ENCODE data around the gene TRIM4. TPM values are rescaled to one million over a fixed set of nuclear protein-coding genes. Genes with fewer than 3 reads are reported as not detected.

Gene TRIM4
- total and polyA plus RNA-seq, 4 donors = 16.4 to 33.4 (median 22.5) TPM

- no peaks in the 10 kb centered on the region for H3K9me3 ChIP-seq (ENCODE audit: control insufficient read depth, low read length)
- DNase-seq (no peak), ATAC-seq (ENCODE audit: low FRiP score) (no peak)
- intact Hi-C loops (cut with DNase I) = no loop called here
- H3K27ac ChIP-seq (ENCODE audit: low read depth in 1 of 2, low read length in 2 of 2) = no peak overlapping the region
- no peak overlapping the region for H3K4me3 ChIP-seq (ENCODE audit: low read length in 2 of 2)
- no peaks in the 10 kb centered on the region for H3K36me3 ChIP-seq (ENCODE audit: control insufficient read depth in 1 of 2, insufficient read depth in 2 of 2, low read length in 1 of 2)
- 73% methylated on average over 1 of the region's 1 CpG for WGBS, 2 donors
- H3K4me1 ChIP-seq (ENCODE audit: control insufficient read depth in 1 of 2, insufficient read depth in 2 of 2, low read length in 2 of 2) = no peaks in the 10 kb centered on the region
- H3K27me3 ChIP-seq (ENCODE audit: control insufficient read depth in 1 of 2, insufficient read depth in 2 of 2, low read length in 1 of 2) = no peaks in the 10 kb centered on the region
Measured at GRCh38 chr7:99844328-99844727, 75.0 kb downstream of the TRIM4 start.

DNA sequence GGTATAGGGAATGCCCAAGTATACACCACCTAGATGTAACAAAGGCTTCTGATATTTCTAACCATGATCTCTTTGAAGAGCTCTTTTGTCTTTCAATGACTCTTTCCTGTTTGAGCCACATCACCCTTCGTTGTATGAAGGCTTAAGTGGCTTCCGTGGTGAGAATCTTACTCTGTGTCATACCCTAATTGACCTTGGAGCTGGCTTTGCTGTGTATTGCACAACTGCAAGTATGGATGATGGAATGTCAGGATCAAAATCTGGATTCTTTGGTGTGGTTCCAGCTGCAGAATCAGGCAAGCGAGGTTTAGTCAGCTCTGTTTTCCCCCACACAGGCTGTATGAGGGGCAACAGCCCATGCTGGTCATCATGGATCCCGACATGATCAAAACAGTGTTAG is 75.5 kb downstream of the TRIM4 start:
- no peaks in the 10 kb centered on the region for H3K9me3 ChIP-seq (ENCODE audit: control insufficient read depth, low read length)
- H3K27ac ChIP-seq (ENCODE audit: low read depth in 1 of 2, low read length in 2 of 2) = no peak overlapping the region
- intact Hi-C loops (cut with DNase I) = no loop called here
- no peak overlapping the region for H3K4me3 ChIP-seq (ENCODE audit: low read length in 2 of 2)
- no peaks in the 10 kb centered on the region for H3K4me1 ChIP-seq (ENCODE audit: control insufficient read depth in 1 of 2, insufficient read depth in 2 of 2, low read length in 2 of 2)
- DNase-seq (no peak), ATAC-seq (ENCODE audit: low FRiP score) (no peak)
- H3K36me3 ChIP-seq (ENCODE audit: control insufficient read depth in 1 of 2, insufficient read depth in 2 of 2, low read length in 1 of 2) = no peaks in the 10 kb centered on the region
- WGBS, 2 donors = 77 to 80% methylated on average over 4 of the region's 4 CpGs
- H3K27me3 ChIP-seq (ENCODE audit: control insufficient read depth in 1 of 2, insufficient read depth in 2 of 2, low read length in 1 of 2) = no peaks in the 10 kb centered on the region

DNA sequence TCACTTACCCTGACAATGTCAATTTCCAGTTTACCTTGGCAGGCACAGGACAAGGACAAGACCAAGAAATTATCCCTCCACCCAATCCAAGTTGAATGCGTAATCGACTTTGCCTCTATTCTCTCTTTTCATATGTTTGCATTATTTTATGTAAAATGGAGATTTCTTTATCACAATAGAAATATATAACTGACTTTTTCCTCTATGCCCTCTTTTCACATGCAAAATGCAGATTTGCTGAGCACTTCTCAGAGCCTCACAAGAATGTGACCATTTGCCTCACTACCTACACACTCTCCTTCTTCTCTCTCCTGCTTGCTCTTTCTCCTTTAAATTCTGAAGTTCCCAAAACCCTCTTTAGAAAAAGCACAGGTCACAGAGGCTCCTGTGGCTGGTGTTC is 76.4 kb downstream of the TRIM4 start:
- H3K4me3 ChIP-seq (ENCODE audit: low read length in 2 of 2) = no peak overlapping the region
- intact Hi-C loops (cut with DNase I) = no loop called here
- ATAC-seq (ENCODE audit: low FRiP score) (no peak), DNase-seq (no peak)
- no peaks in the 10 kb centered on the region for H3K36me3 ChIP-seq (ENCODE audit: control insufficient read depth in 1 of 2, insufficient read depth in 2 of 2, low read length in 1 of 2)
- H3K27ac ChIP-seq (ENCODE audit: low read depth in 1 of 2, low read length in 2 of 2) = no peak overlapping the region
- WGBS, 2 donors = 79 to 84% methylated on average over 2 of the region's 2 CpGs
- no peaks in the 10 kb centered on the region for H3K4me1 ChIP-seq (ENCODE audit: control insufficient read depth in 1 of 2, insufficient read depth in 2 of 2, low read length in 2 of 2)
- H3K9me3 ChIP-seq (ENCODE audit: control insufficient read depth, low read length) = no peaks in the 10 kb centered on the region
- no peaks in the 10 kb centered on the region for H3K27me3 ChIP-seq (ENCODE audit: control insufficient read depth in 1 of 2, insufficient read depth in 2 of 2, low read length in 1 of 2)

Other genes starting within 250 kb of the TRIM4 start
- gene CYP3A5, start 239.5 kb downstream of the TRIM4 start, total RNA-seq = 1 to 10 TPM in 1 of 2 donors, not detected in 1; 3.4 TPM
- gene CYP3A5, start 239.5 kb downstream of the TRIM4 start, polyA plus RNA-seq = 10 to 100 TPM in 1 of 2 donors, under 1 TPM in 1; 0.61 to 24.3 TPM
- not detected for gene CYP3A7, start 184.3 kb downstream of the TRIM4 start, total RNA-seq
- gene CYP3A7, start 184.3 kb downstream of the TRIM4 start, polyA plus RNA-seq = under 1 TPM in 1 of 2 donors, not detected in 1; 0.05 TPM
- not detected for gene CYP3A4, start 135.3 kb downstream of the TRIM4 start, total RNA-seq
- gene CYP3A4, start 135.3 kb downstream of the TRIM4 start, polyA plus RNA-seq = 10 to 100 TPM in 1 of 2 donors, not detected in 1; 12.9 TPM
- gene CYP3A43, start 91.5 kb downstream of the TRIM4 start, total RNA-seq = under 1 TPM in 1 of 2 donors, not detected in 1; 0.24 TPM
- gene CYP3A43, start 91.5 kb downstream of the TRIM4 start, polyA plus RNA-seq = not detected
- gene OR2AE1, start 42.5 kb downstream of the TRIM4 start, total RNA-seq = under 1 TPM in 1 of 2 donors, not detected in 1; 0.36 TPM
- not detected for gene OR2AE1, start 42.5 kb downstream of the TRIM4 start, polyA plus RNA-seq
- gene GJC3, start 10.1 kb upstream of the TRIM4 start, total RNA-seq = under 1 TPM in 1 of 2 donors, not detected in 1; 0.57 TPM
- gene GJC3, start 10.1 kb upstream of the TRIM4 start, polyA plus RNA-seq = not detected
- gene AZGP1, start 56.5 kb upstream of the TRIM4 start, total RNA-seq = 1 to 10 TPM in 1 of 2 donors, under 1 TPM in 1; 0.63 to 1.3 TPM
- gene AZGP1, start 56.5 kb upstream of the TRIM4 start, polyA plus RNA-seq = 1 to 10 TPM in 1 of 2 donors, under 1 TPM in 1; 0.13 to 3.5 TPM
- 10 to 100 TPM; 57.9 to 80.9 TPM for gene ZKSCAN1, start 96.1 kb upstream of the TRIM4 start, total RNA-seq
- gene ZKSCAN1, start 96.1 kb upstream of the TRIM4 start, polyA plus RNA-seq = 10 to 100 TPM in 1 of 2 donors, 1 to 10 TPM in 1; 6.5 to 15.3 TPM
- gene ZSCAN21, start 130.2 kb upstream of the TRIM4 start, total RNA-seq = 10 to 100 TPM in 1 of 2 donors, 1 to 10 TPM in 1; 7.9 to 10.7 TPM
- gene ZSCAN21, start 130.2 kb upstream of the TRIM4 start, polyA plus RNA-seq = 10 to 100 TPM in 1 of 2 donors, 1 to 10 TPM in 1; 7.0 to 10.3 TPM
- gene ZNF3, start 162.2 kb upstream of the TRIM4 start, total RNA-seq = 10 to 100 TPM; 22.0 to 26.7 TPM
- gene ZNF3, start 162.2 kb upstream of the TRIM4 start, polyA plus RNA-seq = 10 to 100 TPM in 1 of 2 donors, 1 to 10 TPM in 1; 6.3 to 24.1 TPM
- 10 to 100 TPM; 79.7 to 81.0 TPM for gene COPS6, start 169.4 kb upstream of the TRIM4 start, total RNA-seq
- 100 to 1,000 TPM in 1 of 2 donors, 10 to 100 TPM in 1; 73.9 to 132 TPM for gene COPS6, start 169.4 kb upstream of the TRIM4 start, polyA plus RNA-seq
- gene MCM7, start 181.9 kb upstream of the TRIM4 start, total RNA-seq = 10 to 100 TPM; 27.1 to 45.8 TPM
- gene MCM7, start 181.9 kb upstream of the TRIM4 start, polyA plus RNA-seq = 10 to 100 TPM; 47.2 to 90.8 TPM
- gene AP4M1, start 182.1 kb upstream of the TRIM4 start, total RNA-seq = 10 to 100 TPM; 14.9 to 20.5 TPM
- 10 to 100 TPM in 1 of 2 donors, 1 to 10 TPM in 1; 8.1 to 60.9 TPM for gene AP4M1, start 182.1 kb upstream of the TRIM4 start, polyA plus RNA-seq
- gene TAF6, start 199.8 kb upstream of the TRIM4 start, total RNA-seq = 10 to 100 TPM; 31.7 to 38.7 TPM
- gene TAF6, start 199.8 kb upstream of the TRIM4 start, polyA plus RNA-seq = 10 to 100 TPM; 24.2 to 39.3 TPM
- 10 to 100 TPM; 14.0 to 29.5 TPM for gene CNPY4, start 200.1 kb upstream of the TRIM4 start, total RNA-seq
- gene CNPY4, start 200.1 kb upstream of the TRIM4 start, polyA plus RNA-seq = 10 to 100 TPM; 17.2 to 35.0 TPM
- 1 to 10 TPM; 1.8 to 1.9 TPM for gene MBLAC1, start 207.4 kb upstream of the TRIM4 start, total RNA-seq
- 1 to 10 TPM; 1.4 to 2.3 TPM for gene MBLAC1, start 207.4 kb upstream of the TRIM4 start, polyA plus RNA-seq
- 100 to 1,000 TPM in 1 of 2 donors, 10 to 100 TPM in 1; 80.2 to 104 TPM for gene LAMTOR4, start 229.4 kb upstream of the TRIM4 start, total RNA-seq
- gene LAMTOR4, start 229.4 kb upstream of the TRIM4 start, polyA plus RNA-seq = 100 to 1,000 TPM; 267 to 310 TPM
- gene TRAPPC14, start 239.2 kb upstream of the TRIM4 start, total RNA-seq = 10 to 100 TPM; 16.5 to 17.4 TPM
- gene TRAPPC14, start 239.2 kb upstream of the TRIM4 start, polyA plus RNA-seq = 10 to 100 TPM in 1 of 2 donors, 1 to 10 TPM in 1; 3.6 to 28.2 TPM
- gene GAL3ST4, start 249.1 kb upstream of the TRIM4 start, total RNA-seq = 10 to 100 TPM in 1 of 2 donors, 1 to 10 TPM in 1; 4.4 to 14.9 TPM
- gene GAL3ST4, start 249.1 kb upstream of the TRIM4 start, polyA plus RNA-seq = 10 to 100 TPM in 1 of 2 donors, 1 to 10 TPM in 1; 5.8 to 12.5 TPM